GM12892 (cell line): ENCODE measurements around the gene PNMA6F.

ENCODE experiments used
- POLR2AphosphoS5 ChIP-seq: IDR thresholded peaks from 2 replicates; pipeline ENCODE4 v1.6.1; 2011; ENCODE audit warnings: low read depth, low read length, control low read depth
- TAF1 ChIP-seq: IDR thresholded peaks from 2 replicates; pipeline ENCODE4 v1.6.1; 2011; ENCODE audit warnings: low read depth, mild to moderate bottlenecking, control low read depth, low read length, borderline replicate concordance

DNA sequence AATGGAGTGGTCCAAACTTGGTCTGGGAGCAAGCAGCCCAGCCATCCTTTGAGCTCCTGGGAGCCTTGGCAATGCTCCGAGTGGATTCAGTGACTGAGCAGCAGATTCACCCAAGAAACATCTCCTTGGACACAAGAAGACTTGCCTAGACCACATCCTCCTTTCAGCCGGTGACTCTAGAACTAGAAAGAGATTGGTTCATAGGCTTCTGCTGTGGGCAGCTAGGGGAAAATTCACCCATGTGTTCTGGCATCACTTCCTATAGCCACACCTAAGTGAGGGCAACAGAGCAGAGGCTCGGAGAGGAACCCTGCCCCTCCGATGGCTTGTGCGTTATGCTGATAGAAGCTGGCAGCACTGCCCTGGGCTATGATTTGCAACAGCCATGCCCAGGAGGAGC lies 28.4 kb upstream of the PNMA6F start:
- TF ChIP-seq POLR2AphosphoS5 = no peak
- TF ChIP-seq TAF1 = no peak
